ENCODE data around the gene KLRF1. TPM values are rescaled to one million over a fixed set of nuclear protein-coding genes. Genes with fewer than 3 reads are reported as not detected.

The KLRF1 gene
- total and polyA plus RNA-seq, 9 donors, result 0.17 to 1.1 (median 0.39) TPM; not detected in 5

GRCh38 chr12:9864913-9865675, 37.8 kb downstream of the KLRF1 start:
- 66 to 81% (median 67%) methylated on average over 4 of the region's 4 CpGs for WGBS, 3 donors
- no peak for DNase-seq
- no peak overlapping the region for H3K27ac ChIP-seq
- H3K27me3 ChIP-seq, result no peaks in the 10 kb centered on the region
- intact Hi-C loops (cut with DNase I), result loop anchor here in 1 of 4 donors (10.0 kb wide), 1 partner anchor 500 kb away; no protein-coding TSS in a partner anchor
- TF ChIP-seq EP300 (IDR thresholded peaks at IDR 0.05) (no peak), CTCF (IDR thresholded peaks at IDR 0.05) (no peak), POLR2A (IDR thresholded peaks at IDR 0.05) (no peak)
- peaks cover 2% of the 10 kb centered on the region for H3K4me1 ChIP-seq (ENCODE audit: insufficient read depth)
- no peaks in the 10 kb centered on the region for H3K36me3 ChIP-seq
- peak overlapping the region; percentile 3 for H3K4me3 ChIP-seq
- no peaks in the 10 kb centered on the region for H3K9me3 ChIP-seq

GRCh38 chr12:9866860-9867269, 39.6 kb downstream of the KLRF1 start:
- intact Hi-C loops (cut with DNase I), result loop anchor here in 1 of 4 donors (10.0 kb wide), 1 partner anchor 498 kb away; no protein-coding TSS in a partner anchor
- H3K4me3 ChIP-seq, result peak overlapping the region; percentile 43
- no peaks in the 10 kb centered on the region for H3K36me3 ChIP-seq
- 20 to 33% (median 27%) methylated on average over 4 of the region's 4 CpGs for WGBS, 3 donors
- H3K27ac ChIP-seq, result peak overlapping the region; percentile 13 to 92
- no peaks in the 10 kb centered on the region for H3K9me3 ChIP-seq
- H3K4me1 ChIP-seq (ENCODE audit: insufficient read depth), result peaks cover 2% of the 10 kb centered on the region
- no peak for DNase-seq
- no peak for TF ChIP-seq POLR2A (IDR thresholded peaks at IDR 0.05)
- no peak for TF ChIP-seq EP300 (IDR thresholded peaks at IDR 0.05)
- no peak for TF ChIP-seq CTCF (IDR thresholded peaks at IDR 0.05)
- no peaks in the 10 kb centered on the region for H3K27me3 ChIP-seq

- WGBS, 3 donors, result 12 to 34% (median 20%) methylated on average over 4 of the region's 4 CpGs
- H3K4me1 ChIP-seq (ENCODE audit: insufficient read depth), result peaks cover 2% of the 10 kb centered on the region
- peak overlapping the region; percentile 43 for H3K4me3 ChIP-seq
- no peak for DNase-seq
- peak overlapping the region in 1 of 2 donors; percentile 92 for H3K27ac ChIP-seq
- H3K36me3 ChIP-seq, result no peaks in the 10 kb centered on the region
- H3K27me3 ChIP-seq, result no peaks in the 10 kb centered on the region
- intact Hi-C loops (cut with DNase I), result loop anchor here in 1 of 4 donors (10.0 kb wide), 1 partner anchor 497 kb away; no protein-coding TSS in a partner anchor
- TF ChIP-seq CTCF (IDR thresholded peaks at IDR 0.05) (no peak), EP300 (IDR thresholded peaks at IDR 0.05) (no peak), POLR2A (IDR thresholded peaks at IDR 0.05) (no peak)
- no peaks in the 10 kb centered on the region for H3K9me3 ChIP-seq
Observed at GRCh38 chr12:9867531-9867930, 40.2 kb downstream of the KLRF1 start.

- DNase-seq, result no peak
- Histone ChIP-seq H3K27me3 (no peaks in the 10 kb centered on the region), H3K36me3 (no peaks in the 10 kb centered on the region), H3K27ac (peak overlapping the region; percentile 63 to 92), H3K9me3 (no peaks in the 10 kb centered on the region), H3K4me3 (peak overlapping the region; percentile 43), H3K4me1 (ENCODE audit: insufficient read depth) (peaks cover 2% of the 10 kb centered on the region)
- TF ChIP-seq CTCF (IDR thresholded peaks at IDR 0.05), result no peak
- no peak for TF ChIP-seq EP300 (IDR thresholded peaks at IDR 0.05)
- TF ChIP-seq POLR2A (IDR thresholded peaks at IDR 0.05), result no peak
- WGBS, 3 donors, result 8 to 30% (median 18%) methylated on average over 11 of the region's 11 CpGs
- intact Hi-C loops (cut with DNase I), result loop anchor here in 1 of 4 donors (10.0 kb wide), 1 partner anchor 496 kb away; no protein-coding TSS in a partner anchor
Observed at GRCh38 chr12:9868311-9868801, 41.1 kb downstream of the KLRF1 start.
